DMS153 (cell line): ENCODE results near the gene TEX29.

ENCODE experiments used
- DNase-seq: peaks from one replicate; lab custom pipeline; 2025; lab: John Stamatoyannopoulos, UW

Gene TEX29

GRCh38 chr13:111393221-111393790, 72.9 kb downstream of the TEX29 start:
- DNase-seq: no peak
